T-helper 2 cell treated with Interferon-gamma antibody and Interleukin-4, amounts not matched to agents 5 μg/mL and 100 μg/mL, for 36 hours (primary cell): ENCODE results near the gene KIT.

Experiments used
- DNase-seq: peaks from one replicate; pipeline ENCODE4 v3.0.0; 2021; ENCODE audit warnings: low spot score
- H3K27ac Mint-ChIP-seq: one replicate; pipeline ENCODE4 v1.8.0; 2021; ENCODE audit warnings: mild to moderate bottlenecking, mixed read lengths
- H3K27me3 Mint-ChIP-seq: one replicate; pipeline ENCODE4 v1.8.0; 2021; ENCODE audit warnings: low read depth, mixed read lengths
- H3K36me3 Mint-ChIP-seq: one replicate; pipeline ENCODE4 v1.8.0; 2021; ENCODE audit warnings: low read depth, mixed read lengths
- H3K4me1 Mint-ChIP-seq: one replicate; pipeline ENCODE4 v1.8.0; 2021; ENCODE audit warnings: low read depth, mixed read lengths
- H3K4me3 Mint-ChIP-seq: one replicate; pipeline ENCODE4 v1.8.0; 2022; ENCODE audit warnings: mild to moderate bottlenecking, moderate library complexity, mixed read lengths
- H3K9me3 Mint-ChIP-seq: one replicate; pipeline ENCODE4 v1.8.0; 2021; ENCODE audit warnings: mixed read lengths

The KIT gene

DNA sequence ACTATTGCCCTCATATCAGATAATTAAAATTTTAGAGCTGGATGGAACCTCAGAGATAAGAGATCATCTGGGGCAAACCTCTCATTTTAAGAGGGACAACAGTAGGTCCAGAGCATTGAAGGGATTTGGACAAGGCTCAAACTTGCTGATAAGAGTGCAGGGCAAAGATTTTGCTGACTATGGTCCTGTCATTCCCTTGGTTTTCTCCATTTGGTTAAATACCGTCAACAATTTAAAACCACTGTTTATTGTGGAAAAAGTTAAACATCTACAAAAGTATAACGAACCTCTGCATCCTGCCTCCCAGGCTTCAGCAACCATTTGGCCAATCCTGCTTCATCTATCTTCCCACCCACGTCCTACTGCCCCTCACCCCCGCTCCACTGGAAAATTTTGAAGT, 10.7 kb upstream of the KIT start:
- H3K9me3 Mint-ChIP-seq, result no peaks in the 10 kb centered on the region
- H3K4me3 Mint-ChIP-seq, result no peak overlapping the region
- no peaks in the 10 kb centered on the region for H3K4me1 Mint-ChIP-seq
- H3K36me3 Mint-ChIP-seq, result no peaks in the 10 kb centered on the region
- peaks cover 8% of the 10 kb centered on the region for H3K27me3 Mint-ChIP-seq
- no peak for DNase-seq
- no peak overlapping the region for H3K27ac Mint-ChIP-seq

DNA sequence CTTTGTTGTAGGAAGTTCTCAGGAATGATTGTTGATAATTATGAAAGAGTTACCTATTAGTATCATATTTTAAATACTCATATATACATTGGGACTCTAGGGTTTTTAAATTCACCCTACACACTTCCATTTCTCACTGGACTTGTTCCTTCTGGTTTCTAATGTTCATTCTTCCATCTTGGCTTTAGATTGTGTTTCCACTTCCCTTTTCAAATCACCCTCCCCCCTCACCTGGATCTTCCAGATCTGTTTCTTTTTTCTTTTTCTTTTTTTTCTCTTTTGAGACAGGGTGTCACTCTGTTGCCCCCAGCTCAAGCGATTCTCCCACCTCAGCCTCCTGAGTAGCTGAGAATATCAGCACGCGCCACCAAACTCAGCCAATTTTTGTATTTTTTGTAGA, 6.7 kb upstream of the KIT start:
- Mint-ChIP-seq H3K9me3 (no peaks in the 10 kb centered on the region), H3K36me3 (no peaks in the 10 kb centered on the region), H3K27ac (no peak overlapping the region), H3K27me3 (peaks cover 22% of the 10 kb centered on the region), H3K4me1 (no peaks in the 10 kb centered on the region), H3K4me3 (no peak overlapping the region)
- no peak for DNase-seq

DNA sequence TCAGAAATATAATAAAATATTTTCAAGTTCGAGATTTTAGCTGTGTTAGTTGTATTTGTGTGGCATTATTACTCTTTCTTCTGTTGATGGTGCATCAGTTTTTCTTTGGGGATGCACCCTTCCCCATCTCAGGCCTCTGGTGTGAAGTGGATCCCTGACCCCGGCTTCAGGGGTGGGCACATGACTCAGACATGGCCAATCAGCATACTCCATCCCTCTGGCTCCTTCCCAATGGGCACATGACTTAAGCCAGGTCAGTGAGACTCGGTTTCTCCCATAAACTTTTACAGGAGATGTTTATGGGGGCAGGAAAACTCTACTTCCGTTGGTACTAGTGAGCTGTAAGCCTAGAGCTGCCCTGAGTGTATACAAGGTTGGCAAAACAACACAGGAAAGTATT, 3.0 kb upstream of the KIT start:
- Mint-ChIP-seq H3K4me3 (no peak overlapping the region), H3K9me3 (no peaks in the 10 kb centered on the region), H3K36me3 (no peaks in the 10 kb centered on the region), H3K27me3 (peaks cover 52% of the 10 kb centered on the region), H3K27ac (no peak overlapping the region), H3K4me1 (peaks cover 4% of the 10 kb centered on the region)
- no peak for DNase-seq

DNA sequence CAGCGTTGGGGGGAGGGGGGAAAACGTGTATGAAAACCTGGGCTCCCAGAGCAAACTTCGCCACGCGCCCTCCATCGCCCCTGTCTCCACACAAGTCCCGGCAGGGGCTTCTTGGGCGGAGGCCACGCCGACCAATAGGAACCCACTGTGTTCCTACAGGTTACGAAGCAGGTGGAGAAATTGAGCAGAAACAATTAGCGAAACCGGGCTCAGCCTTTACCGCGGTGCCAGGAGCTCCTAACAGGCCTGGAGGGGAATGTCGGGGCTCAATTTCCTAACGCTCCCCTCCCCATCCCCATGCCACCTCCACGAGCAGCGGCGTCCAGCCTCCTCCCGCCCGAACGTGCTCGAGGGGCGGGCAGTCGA, 589 bp upstream of the KIT start:
- Mint-ChIP-seq H3K27me3 (peaks cover 72% of the 10 kb centered on the region), H3K4me3 (peak overlapping the region; percentile 50), H3K27ac (no peak overlapping the region), H3K9me3 (no peaks in the 10 kb centered on the region), H3K4me1 (peaks cover 9% of the 10 kb centered on the region), H3K36me3 (no peaks in the 10 kb centered on the region)
- no peak for DNase-seq

DNA sequence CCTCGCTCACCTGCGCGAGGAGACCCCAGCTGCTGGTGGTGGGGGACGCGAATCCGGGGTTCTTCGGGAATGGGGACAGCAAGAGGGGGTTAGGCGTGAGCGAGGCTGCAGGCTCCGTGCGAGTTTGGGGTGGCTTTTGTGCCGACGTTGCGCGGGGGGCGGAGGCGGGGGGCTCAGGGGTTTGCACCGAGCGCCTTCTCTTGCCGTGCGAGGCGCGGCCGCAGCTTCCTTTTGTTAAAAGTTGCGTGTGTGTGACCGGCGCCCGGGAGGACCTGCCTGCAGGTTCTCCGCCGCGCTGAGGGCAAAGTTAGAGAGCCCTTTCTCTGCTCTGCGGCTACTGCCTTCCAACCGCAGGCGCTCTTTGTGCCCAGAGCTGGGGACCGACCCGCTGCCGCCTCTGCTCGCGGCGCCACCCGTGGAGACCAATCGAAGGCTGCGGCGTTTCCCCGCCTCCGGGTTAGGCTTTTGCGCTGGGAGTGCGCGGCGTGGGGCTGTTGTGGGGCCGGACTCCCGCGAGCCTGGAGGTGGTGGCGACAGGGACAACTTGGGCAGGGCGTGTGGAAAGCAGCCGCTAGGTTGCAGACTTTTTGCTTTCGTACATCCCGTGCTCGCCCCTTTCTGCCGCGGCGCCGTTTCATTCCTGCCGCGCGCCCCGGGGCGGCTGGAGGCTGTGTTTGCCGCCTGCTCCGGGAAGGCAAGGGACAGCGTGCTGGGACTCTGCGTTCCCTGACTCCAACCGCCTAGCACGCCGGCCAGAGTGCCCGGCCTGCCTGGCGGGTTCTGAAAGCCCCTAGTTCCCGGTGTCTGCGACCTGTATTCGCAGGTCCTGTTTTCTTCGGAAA, 716 bp downstream of the KIT start:
- DNase-seq, result peak; percentile 33
- peaks cover 71% of the 10 kb centered on the region for H3K27me3 Mint-ChIP-seq
- H3K4me3 Mint-ChIP-seq, result peak overlapping the region; percentile 79
- peaks cover 9% of the 10 kb centered on the region for H3K4me1 Mint-ChIP-seq
- no peaks in the 10 kb centered on the region for H3K9me3 Mint-ChIP-seq
- no peak overlapping the region for H3K27ac Mint-ChIP-seq
- H3K36me3 Mint-ChIP-seq, result no peaks in the 10 kb centered on the region

GRCh38 chr4:54659313-54659712, 1.6 kb downstream of the KIT start:
- no peak for DNase-seq
- H3K4me3 Mint-ChIP-seq, result peak overlapping the region; percentile 79
- peaks cover 70% of the 10 kb centered on the region for H3K27me3 Mint-ChIP-seq
- H3K27ac Mint-ChIP-seq, result no peak overlapping the region
- no peaks in the 10 kb centered on the region for H3K9me3 Mint-ChIP-seq
- H3K36me3 Mint-ChIP-seq, result no peaks in the 10 kb centered on the region
- H3K4me1 Mint-ChIP-seq, result peaks cover 9% of the 10 kb centered on the region

- Mint-ChIP-seq H3K27ac (no peak overlapping the region), H3K27me3 (peaks cover 67% of the 10 kb centered on the region), H3K36me3 (no peaks in the 10 kb centered on the region), H3K4me1 (peaks cover 9% of the 10 kb centered on the region), H3K9me3 (no peaks in the 10 kb centered on the region), H3K4me3 (peak overlapping the region; percentile 79)
- no peak for DNase-seq
Observed at GRCh38 chr4:54659749-54660535, 2.2 kb downstream of the KIT start.

- Mint-ChIP-seq H3K4me3 (peak overlapping the region; percentile 79), H3K4me1 (peaks cover 9% of the 10 kb centered on the region), H3K9me3 (no peaks in the 10 kb centered on the region), H3K36me3 (no peaks in the 10 kb centered on the region), H3K27ac (no peak overlapping the region), H3K27me3 (peaks cover 64% of the 10 kb centered on the region)
- no peak for DNase-seq
Observed at GRCh38 chr4:54660591-54660990, 2.8 kb downstream of the KIT start.

DNA sequence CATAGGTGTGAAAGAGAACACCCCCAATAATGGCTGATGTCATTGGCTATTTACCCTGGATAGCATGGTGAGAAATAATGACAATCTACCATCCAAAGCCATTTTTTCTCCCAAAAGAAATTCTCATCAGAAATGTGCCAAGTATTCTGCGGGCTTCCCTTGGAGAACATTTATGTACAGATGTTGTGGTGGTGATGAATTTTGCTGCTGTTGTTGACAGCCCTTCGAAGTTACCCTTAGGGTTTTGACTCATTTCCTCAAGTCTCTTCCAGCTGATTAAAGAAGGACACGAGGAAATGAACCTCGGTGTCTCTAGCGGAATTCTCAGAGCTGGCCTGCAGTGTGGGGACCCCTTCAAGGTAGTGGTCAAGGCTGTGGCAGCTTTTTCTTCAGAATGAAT, 3.4 kb downstream of the KIT start:
- Mint-ChIP-seq H3K27ac (no peak overlapping the region), H3K27me3 (peaks cover 59% of the 10 kb centered on the region)

GRCh38 chr4:54661686-54662085, 3.9 kb downstream of the KIT start:
- no peak for DNase-seq
- Mint-ChIP-seq H3K27me3 (peaks cover 56% of the 10 kb centered on the region), H3K4me1 (peaks cover 9% of the 10 kb centered on the region)

More for the DNA sequence above, 3.4 kb downstream of the KIT start:
- no peaks in the 10 kb centered on the region for H3K9me3 Mint-ChIP-seq
- no peaks in the 10 kb centered on the region for H3K36me3 Mint-ChIP-seq
- H3K4me1 Mint-ChIP-seq, result peaks cover 9% of the 10 kb centered on the region
- no peak overlapping the region for H3K4me3 Mint-ChIP-seq
- DNase-seq, result no peak

DNA sequence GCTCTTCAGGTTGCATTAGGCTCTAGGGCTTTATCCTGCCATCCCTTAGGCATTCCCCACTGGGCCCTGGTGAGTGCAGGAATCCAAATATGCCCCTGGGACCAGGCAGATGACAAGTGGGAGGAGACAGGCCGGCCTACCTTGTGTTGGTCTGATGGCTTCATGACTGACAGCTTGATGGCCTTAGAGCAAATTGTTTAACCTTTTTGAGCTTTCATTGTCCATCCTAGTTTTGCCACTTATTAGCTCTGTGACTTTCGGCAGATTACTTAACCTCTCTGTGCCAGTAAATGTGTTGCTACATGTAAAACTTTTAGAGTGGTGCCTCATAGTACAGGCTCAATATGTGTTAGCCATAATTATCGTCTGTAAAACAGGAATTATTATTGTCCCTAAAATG, 4.4 kb downstream of the KIT start:
- peaks cover 9% of the 10 kb centered on the region for H3K4me1 Mint-ChIP-seq
- H3K36me3 Mint-ChIP-seq, result no peaks in the 10 kb centered on the region
- no peak for DNase-seq
- no peaks in the 10 kb centered on the region for H3K9me3 Mint-ChIP-seq
- H3K27me3 Mint-ChIP-seq, result peaks cover 51% of the 10 kb centered on the region
- no peak overlapping the region for H3K4me3 Mint-ChIP-seq
- H3K27ac Mint-ChIP-seq, result no peak overlapping the region

More at GRCh38 chr4:54661686-54662085, 3.9 kb downstream of the KIT start:
- Mint-ChIP-seq H3K9me3 (no peaks in the 10 kb centered on the region), H3K4me3 (no peak overlapping the region), H3K27ac (no peak overlapping the region), H3K36me3 (no peaks in the 10 kb centered on the region)

GRCh38 chr4:54662901-54663585, 5.3 kb downstream of the KIT start:
- no peak for DNase-seq
- no peaks in the 10 kb centered on the region for H3K9me3 Mint-ChIP-seq
- no peaks in the 10 kb centered on the region for H3K36me3 Mint-ChIP-seq
- H3K27me3 Mint-ChIP-seq, result peaks cover 49% of the 10 kb centered on the region
- H3K27ac Mint-ChIP-seq, result no peak overlapping the region
- H3K4me3 Mint-ChIP-seq, result no peak overlapping the region
- H3K4me1 Mint-ChIP-seq, result peaks cover 9% of the 10 kb centered on the region

DNA sequence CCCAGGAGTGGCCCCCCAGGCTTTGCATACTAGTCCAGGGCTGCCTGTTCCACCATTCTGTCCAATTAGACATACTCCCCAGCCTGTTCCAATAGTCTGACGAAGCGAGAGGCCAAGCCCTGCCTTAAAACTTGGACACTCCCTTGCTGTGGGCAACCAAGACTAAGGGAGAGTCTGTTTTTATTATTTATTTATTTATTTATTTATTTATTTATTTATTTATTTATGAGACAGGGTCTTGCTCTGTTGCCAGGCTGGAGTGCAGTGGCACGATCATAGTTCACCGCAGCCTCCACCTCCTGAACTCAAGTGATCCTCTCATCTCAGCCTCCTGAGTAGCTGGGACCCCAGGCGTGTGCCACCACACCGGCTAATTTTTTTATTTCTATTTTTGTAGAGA, 6.6 kb downstream of the KIT start:
- no peak for DNase-seq
- H3K27me3 Mint-ChIP-seq, result peaks cover 44% of the 10 kb centered on the region
- H3K27ac Mint-ChIP-seq, result no peak overlapping the region
- no peaks in the 10 kb centered on the region for H3K36me3 Mint-ChIP-seq
- H3K4me1 Mint-ChIP-seq, result peaks cover 6% of the 10 kb centered on the region
- H3K9me3 Mint-ChIP-seq, result no peaks in the 10 kb centered on the region
- no peak overlapping the region for H3K4me3 Mint-ChIP-seq

- Mint-ChIP-seq H3K4me1 (no peaks in the 10 kb centered on the region), H3K9me3 (no peaks in the 10 kb centered on the region), H3K4me3 (no peak overlapping the region), H3K27ac (no peak overlapping the region), H3K27me3 (peaks cover 25% of the 10 kb centered on the region), H3K36me3 (no peaks in the 10 kb centered on the region)
- DNase-seq, result no peak
Observed at GRCh38 chr4:54668014-54668611, 10.4 kb downstream of the KIT start.
